Activated CD8-positive, alpha-beta memory T cell treated with anti-CD3 and anti-CD28 coated beads, Interleukin-2, amount 50 U/mL, for 1 hour (primary cell): ENCODE results near the gene SDK1.
"Not testable (repeated sequence)": the region's sequence is repeated elsewhere in the genome, so short reads cannot be mapped to it uniquely, and the experiment has no call there.

Experiments used
- DNase-seq: peaks from one replicate; pipeline ENCODE4 v3.0.0-alpha.2; 2020; ENCODE audit errors: extremely low read depth

SDK1 gene

GRCh38 chr7:3722396-3722922, 421.4 kb downstream of the SDK1 start:
- DNase-seq, result peak; percentile 2

GRCh38 chr7:3725155-3726059, 424.4 kb downstream of the SDK1 start:
- no peak for DNase-seq

- DNase-seq, result no peak
Observed at GRCh38 chr7:3730276-3730675, 429.2 kb downstream of the SDK1 start.

GRCh38 chr7:3732395-3733005, 431.4 kb downstream of the SDK1 start:
- DNase-seq, result no peak

GRCh38 chr7:3733541-3734140, 432.6 kb downstream of the SDK1 start:
- DNase-seq, result no peak

GRCh38 chr7:3738964-3739363, 437.9 kb downstream of the SDK1 start:
- no peak for DNase-seq

GRCh38 chr7:3739983-3740382, 438.9 kb downstream of the SDK1 start:
- DNase-seq, result no peak

GRCh38 chr7:3747467-3747866, 446.4 kb downstream of the SDK1 start:
- no peak for DNase-seq

GRCh38 chr7:3748389-3748788, 447.3 kb downstream of the SDK1 start:
- DNase-seq, result no peak

GRCh38 chr7:3753868-3754267, 452.8 kb downstream of the SDK1 start:
- no peak for DNase-seq

GRCh38 chr7:3754493-3755341, 453.7 kb downstream of the SDK1 start:
- no peak for DNase-seq

GRCh38 chr7:3755778-3756453, 454.9 kb downstream of the SDK1 start:
- not testable (repeated sequence) for DNase-seq

- no peak for DNase-seq
Observed at GRCh38 chr7:3757059-3757458, 456.0 kb downstream of the SDK1 start.

- DNase-seq, result no peak
Observed at GRCh38 chr7:3760651-3761050, 459.6 kb downstream of the SDK1 start.

GRCh38 chr7:3762146-3762831, 461.2 kb downstream of the SDK1 start:
- DNase-seq, result no peak

GRCh38 chr7:3767917-3768777, 467.1 kb downstream of the SDK1 start:
- no peak for DNase-seq

GRCh38 chr7:3771906-3772305, 470.9 kb downstream of the SDK1 start:
- DNase-seq, result no peak

GRCh38 chr7:3778345-3778744, 477.3 kb downstream of the SDK1 start:
- DNase-seq, result no peak

GRCh38 chr7:3780016-3780415, 479.0 kb downstream of the SDK1 start:
- DNase-seq, result no peak

GRCh38 chr7:3780525-3780924, 479.5 kb downstream of the SDK1 start:
- no peak for DNase-seq
